Uterus (tissue), 2 donors: ENCODE measurements around the gene TBC1D25.

ENCODE experiments used
- CTCF ChIP-seq, 4 experiments: fragments of 200-600 bp in 2 of 4; fragments of 450-650 bp in 2 of 4; sonication (generic) in 2 of 4; IDR thresholded peaks; one replicate each; pipeline ENCODE4 v1.5.1; 2016 to 2019; ENCODE audit warnings: antibody characterized with exemption in 4 of 4, mild to moderate bottlenecking in 2 of 4, moderate library complexity in 1 of 4
- POLR2A ChIP-seq, 2 donors: fragments of 450-650 bp; IDR thresholded peaks; one replicate each; pipeline ENCODE4 v1.6.1; 2016; ENCODE audit warnings: antibody characterized with exemption in 2 of 2, mild to moderate bottlenecking in 1 of 2, moderate library complexity in 1 of 2

GRCh38 chrX:48520976-48521352, 18.6 kb upstream of the TBC1D25 start:
- no peak for TF ChIP-seq CTCF (IDR thresholded peaks at IDR 0.05)
- no peak for TF ChIP-seq POLR2A (IDR thresholded peaks at IDR 0.05)
